ENCODE measurements around the gene XPO4. TPM values are rescaled to one million over a fixed set of nuclear protein-coding genes. Genes with fewer than 3 reads are reported as not detected.

XPO4 gene
- total RNA-seq, 1 experiment from 2014 or later: 16.2 TPM

- intact Hi-C loops (cut with micrococcal nuclease; ENCODE audit: unreplicated experiment): no loop called here
- in situ Hi-C loops (cut with HindIII; ENCODE audit: low pct_unique_long_range_greater_than_20kb, low sequenced_read_pairs): no loop called here
- DNase-seq (ENCODE audit: low read depth, low spot score) (no peak), ATAC-seq (no peak)
- Histone ChIP-seq H3K36me3 (ENCODE audit: control insufficient read depth, insufficient read depth, low read length) (no peaks in the 10 kb centered on the region; the same call in 1 of the 2 replicates), H3K27me3 (ENCODE audit: control insufficient read depth, insufficient read depth, low read length) (no peaks in the 10 kb centered on the region), H3K27ac (ENCODE audit: low read length) (no peak overlapping the region), H3K4me3 (ENCODE audit: low read depth in 2 of 2, low read length in 2 of 2) (no peak overlapping the region), H3K4me1 (ENCODE audit: control insufficient read depth, insufficient read depth, low read length) (no peaks in the 10 kb centered on the region), H3K9me3 (ENCODE audit: control insufficient read depth, insufficient read depth, low read depth, low read length) (no peaks in the 10 kb centered on the region)
- TF ChIP-seq POLR2AphosphoS5 (IDR thresholded peaks at IDR 0.05; ENCODE audit: low read depth, low read length) (no peak), SIN3A (IDR thresholded peaks at IDR 0.05; ENCODE audit: borderline replicate concordance, insufficient read depth, low read depth, low read length) (no peak), TCF7L2 (IDR thresholded peaks at IDR 0.05; ENCODE audit: low read depth, low read length) (no peak)
- TF ChIP-seq, protein P1, sequence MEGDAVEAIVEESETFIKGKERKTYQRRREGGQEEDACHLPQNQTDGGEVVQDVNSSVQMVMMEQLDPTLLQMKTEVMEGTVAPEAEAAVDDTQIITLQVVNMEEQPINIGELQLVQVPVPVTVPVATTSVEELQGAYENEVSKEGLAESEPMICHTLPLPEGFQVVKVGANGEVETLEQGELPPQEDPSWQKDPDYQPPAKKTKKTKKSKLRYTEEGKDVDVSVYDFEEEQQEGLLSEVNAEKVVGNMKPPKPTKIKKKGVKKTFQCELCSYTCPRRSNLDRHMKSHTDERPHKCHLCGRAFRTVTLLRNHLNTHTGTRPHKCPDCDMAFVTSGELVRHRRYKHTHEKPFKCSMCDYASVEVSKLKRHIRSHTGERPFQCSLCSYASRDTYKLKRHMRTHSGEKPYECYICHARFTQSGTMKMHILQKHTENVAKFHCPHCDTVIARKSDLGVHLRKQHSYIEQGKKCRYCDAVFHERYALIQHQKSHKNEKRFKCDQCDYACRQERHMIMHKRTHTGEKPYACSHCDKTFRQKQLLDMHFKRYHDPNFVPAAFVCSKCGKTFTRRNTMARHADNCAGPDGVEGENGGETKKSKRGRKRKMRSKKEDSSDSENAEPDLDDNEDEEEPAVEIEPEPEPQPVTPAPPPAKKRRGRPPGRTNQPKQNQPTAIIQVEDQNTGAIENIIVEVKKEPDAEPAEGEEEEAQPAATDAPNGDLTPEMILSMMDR (IDR thresholded peaks at IDR 0.05): no peak
- TF ChIP-seq, protein P2, sequence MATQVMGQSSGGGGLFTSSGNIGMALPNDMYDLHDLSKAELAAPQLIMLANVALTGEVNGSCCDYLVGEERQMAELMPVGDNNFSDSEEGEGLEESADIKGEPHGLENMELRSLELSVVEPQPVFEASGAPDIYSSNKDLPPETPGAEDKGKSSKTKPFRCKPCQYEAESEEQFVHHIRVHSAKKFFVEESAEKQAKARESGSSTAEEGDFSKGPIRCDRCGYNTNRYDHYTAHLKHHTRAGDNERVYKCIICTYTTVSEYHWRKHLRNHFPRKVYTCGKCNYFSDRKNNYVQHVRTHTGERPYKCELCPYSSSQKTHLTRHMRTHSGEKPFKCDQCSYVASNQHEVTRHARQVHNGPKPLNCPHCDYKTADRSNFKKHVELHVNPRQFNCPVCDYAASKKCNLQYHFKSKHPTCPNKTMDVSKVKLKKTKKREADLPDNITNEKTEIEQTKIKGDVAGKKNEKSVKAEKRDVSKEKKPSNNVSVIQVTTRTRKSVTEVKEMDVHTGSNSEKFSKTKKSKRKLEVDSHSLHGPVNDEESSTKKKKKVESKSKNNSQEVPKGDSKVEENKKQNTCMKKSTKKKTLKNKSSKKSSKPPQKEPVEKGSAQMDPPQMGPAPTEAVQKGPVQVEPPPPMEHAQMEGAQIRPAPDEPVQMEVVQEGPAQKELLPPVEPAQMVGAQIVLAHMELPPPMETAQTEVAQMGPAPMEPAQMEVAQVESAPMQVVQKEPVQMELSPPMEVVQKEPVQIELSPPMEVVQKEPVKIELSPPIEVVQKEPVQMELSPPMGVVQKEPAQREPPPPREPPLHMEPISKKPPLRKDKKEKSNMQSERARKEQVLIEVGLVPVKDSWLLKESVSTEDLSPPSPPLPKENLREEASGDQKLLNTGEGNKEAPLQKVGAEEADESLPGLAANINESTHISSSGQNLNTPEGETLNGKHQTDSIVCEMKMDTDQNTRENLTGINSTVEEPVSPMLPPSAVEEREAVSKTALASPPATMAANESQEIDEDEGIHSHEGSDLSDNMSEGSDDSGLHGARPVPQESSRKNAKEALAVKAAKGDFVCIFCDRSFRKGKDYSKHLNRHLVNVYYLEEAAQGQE (IDR thresholded peaks at IDR 0.05; ENCODE audit: insufficient read depth in 1 of 2, low read depth in 2 of 2, low read length in 1 of 2): no peak
- ChIA-PET POLR2A (no interaction called here), CTCF (interaction anchor here (0.5 kb wide), 1 partner anchor 99 kb away, joined by 3 read pairs; no protein-coding TSS in a partner anchor)
- no TSS peak for BruUV-seq (replicated peaks)
Measured at GRCh38 chr13:20826301-20826700, 76.2 kb downstream of the XPO4 start.

DNA sequence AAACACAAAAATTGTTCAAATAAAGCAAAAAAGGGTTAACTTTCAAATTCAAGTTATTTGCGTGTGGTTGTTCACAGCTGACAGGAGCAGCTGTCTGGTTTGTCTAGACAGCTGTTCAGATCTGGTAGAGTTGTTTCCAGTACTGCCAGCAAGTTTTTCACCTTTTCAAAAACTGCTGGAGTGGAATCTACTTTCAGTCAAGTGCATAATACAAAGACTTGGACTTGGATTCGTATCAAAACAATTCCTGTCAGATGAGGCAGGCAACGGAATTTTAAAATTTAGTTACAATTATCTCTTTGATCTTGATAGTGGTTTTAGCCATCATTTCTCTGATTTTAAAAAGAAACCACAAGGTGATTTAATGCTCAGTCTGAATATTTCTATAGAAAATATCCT lies 77.1 kb downstream of the XPO4 start:
- no peaks in the 10 kb centered on the region for H3K9me3 ChIP-seq (ENCODE audit: control insufficient read depth, insufficient read depth, low read depth, low read length)
- no peak overlapping the region for H3K27ac ChIP-seq (ENCODE audit: low read length)
- no peak for DNase-seq (ENCODE audit: low read depth, low spot score)
- CTCF ChIA-PET: no interaction called here
- no peak for ATAC-seq
- in situ Hi-C loops (cut with HindIII; ENCODE audit: low pct_unique_long_range_greater_than_20kb, low sequenced_read_pairs) (no loop called here), intact Hi-C loops (cut with micrococcal nuclease; ENCODE audit: unreplicated experiment) (no loop called here)
- no peaks in the 10 kb centered on the region for H3K27me3 ChIP-seq (ENCODE audit: control insufficient read depth, insufficient read depth, low read length)
- TF ChIP-seq TCF7L2 (IDR thresholded peaks at IDR 0.05; ENCODE audit: low read depth, low read length): no peak
- TF ChIP-seq, protein P2 (IDR thresholded peaks at IDR 0.05; ENCODE audit: insufficient read depth in 1 of 2, low read depth in 2 of 2, low read length in 1 of 2): no peak
- TF ChIP-seq SIN3A (IDR thresholded peaks at IDR 0.05; ENCODE audit: borderline replicate concordance, insufficient read depth, low read depth, low read length): no peak
- TF ChIP-seq, protein P1 (IDR thresholded peaks at IDR 0.05): no peak
- no peak for TF ChIP-seq POLR2AphosphoS5 (IDR thresholded peaks at IDR 0.05; ENCODE audit: low read depth, low read length)
- POLR2A ChIA-PET: no interaction called here
- no peaks in the 10 kb centered on the region; the same call in 1 of the 2 replicates for H3K36me3 ChIP-seq (ENCODE audit: control insufficient read depth, insufficient read depth, low read length)
- BruUV-seq (replicated peaks): no TSS peak
- H3K4me3 ChIP-seq (ENCODE audit: low read depth in 2 of 2, low read length in 2 of 2): no peak overlapping the region
- H3K4me1 ChIP-seq (ENCODE audit: control insufficient read depth, insufficient read depth, low read length): no peaks in the 10 kb centered on the region

All from Panc1 (cell line).